ENCODE measurements around the gene REV3L. TPM values are rescaled to one million over a fixed set of nuclear protein-coding genes. Genes with fewer than 3 reads are reported as not detected.

The REV3L gene
- total RNA-seq, 1 experiment from 2014 or later, result 5.3 TPM

GRCh38 chr6:111417181-111417585 lies 65.8 kb downstream of the REV3L start:
- Histone ChIP-seq H4K5ac (ENCODE audit: insufficient read length, low read depth, low read length) (no peak overlapping the region), H2AFZ (ENCODE audit: low read length) (no peak overlapping the region), H3K23ac (ENCODE audit: insufficient read length, low read depth, low read length) (no peak overlapping the region), H4K91ac (ENCODE audit: insufficient read length, low read depth, low read length) (no peak overlapping the region), H2BK20ac (ENCODE audit: low read depth, low read length, poor library complexity, severe bottlenecking) (no peak overlapping the region), H3K27me3 (ENCODE audit: insufficient read depth, low read length) (no peaks in the 10 kb centered on the region), H4K20me1 (ENCODE audit: control insufficient read depth, insufficient read depth, insufficient read length) (no peaks in the 10 kb centered on the region), H3K27ac (ENCODE audit: insufficient read length, low read depth, low read length) (no peak overlapping the region), H3T11ph (ENCODE audit: low read length) (no peak overlapping the region), H2BK5ac (ENCODE audit: insufficient read length, low read length) (no peak overlapping the region), H3K79me1 (ENCODE audit: insufficient read depth, low read depth, low read length, poor library complexity, severe bottlenecking) (no peaks in the 10 kb centered on the region), H3K14ac (ENCODE audit: insufficient read depth, low read length) (no peak overlapping the region), H3K56ac (ENCODE audit: insufficient read length, low read depth, low read length) (no peak overlapping the region), H4K8ac (replicated peaks; ENCODE audit: insufficient read length, low read depth, low read length) (no peak overlapping the region), H3K4ac (ENCODE audit: low read depth, low read length) (no peak overlapping the region), H3K4me2 (ENCODE audit: insufficient read depth, insufficient read length, low read length) (no peak overlapping the region), H2BK15ac (ENCODE audit: low read depth, low read length) (no peak overlapping the region), H2AK5ac (ENCODE audit: insufficient read length, low read length) (no peak overlapping the region), H3K4me1 (ENCODE audit: insufficient read depth, low read length) (no peaks in the 10 kb centered on the region), H3K9ac (ENCODE audit: extremely low read depth, insufficient read length, low read length) (no peak overlapping the region), H3K9me3 (ENCODE audit: control insufficient read depth, low read depth, low read length) (no peaks in the 10 kb centered on the region), H3K18ac (ENCODE audit: insufficient read length, low read depth, low read length) (no peak overlapping the region), H2BK12ac (ENCODE audit: insufficient read length, low read depth, low read length) (no peak overlapping the region), H3K23me2 (ENCODE audit: insufficient read length, low read depth, low read length, poor library complexity, severe bottlenecking) (no peaks in the 10 kb centered on the region), H3K79me2 (ENCODE audit: insufficient read depth, low read length) (no peaks in the 10 kb centered on the region), H2BK120ac (ENCODE audit: low read depth, low read length, poor library complexity, severe bottlenecking) (no peak overlapping the region)
- no peaks in the 10 kb centered on the region for H3K9me3 Mint-ChIP-seq
- peak overlapping the region in 1 of 3 experiments; percentile 41; a peak in 1 of 7 replicates for H3K27ac Mint-ChIP-seq
- no CpG with 5 or more reads among the region's 2 CpGs for whole genome bisulfite sequencing (ENCODE audit: extremely low coverage, insufficient read length, low lambda C conversion rate)
- peaks cover 0 to 6% of the 10 kb centered on the region in 2 experiments; a peak in 1 of 4 replicates for H3K4me1 Mint-ChIP-seq
- H3K27me3 Mint-ChIP-seq (ENCODE audit: low read depth), result no peaks in the 10 kb centered on the region
- TF ChIP-seq CTCF (conservative IDR thresholded peaks at IDR 0.05), result no peak
- DNase-seq, result no peak
- no peaks in the 10 kb centered on the region for H3K36me3 Mint-ChIP-seq (ENCODE audit: insufficient read depth in 1 of 3, low read depth in 3 of 3)
- no peak overlapping the region for H3K4me3 Mint-ChIP-seq

Measured in H9 (cell line).